ENCODE measurements around the gene SCARB1. TPM values are rescaled to one million over a fixed set of nuclear protein-coding genes. Genes with fewer than 3 reads are reported as not detected.

The SCARB1 gene
- total RNA-seq, 2 donors from 2014 or later = 33.0 to 36.2 TPM

DNA sequence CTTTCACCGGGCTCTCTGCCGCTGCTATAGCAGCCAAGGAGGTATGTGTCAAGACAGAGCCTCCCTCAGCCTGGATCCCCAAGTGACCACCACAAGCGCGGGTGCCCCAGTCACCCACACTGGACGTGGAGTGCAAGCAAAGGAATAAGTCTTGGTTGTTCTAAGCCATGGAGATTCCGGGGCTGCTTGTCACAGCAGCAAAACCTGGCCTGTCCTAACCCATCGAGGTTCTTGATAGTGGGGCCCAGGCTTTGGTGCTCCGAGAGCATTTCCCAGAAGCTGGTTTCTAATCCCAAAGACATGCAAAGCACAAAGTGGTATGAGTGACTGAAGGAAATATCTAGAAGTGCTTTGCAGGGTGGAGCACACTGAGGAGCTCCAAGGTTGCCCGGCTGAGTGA, 51.3 kb downstream of the SCARB1 start:
- Mint-ChIP-seq H3K4me3 (no peak overlapping the region), H3K4me1 (peaks cover 23% of the 10 kb centered on the region), H3K27me3 (ENCODE audit: insufficient read depth) (no peaks in the 10 kb centered on the region), H3K36me3 (ENCODE audit: low read depth) (peaks cover 47% of the 10 kb centered on the region), H3K9me3 (peaks cover 5% of the 10 kb centered on the region), H3K27ac (no peak overlapping the region)
- no peak for DNase-seq
- Histone ChIP-seq H3K4me3 (ENCODE audit: low read length) (no peak overlapping the region), H3K27me3 (ENCODE audit: control insufficient read depth, insufficient read depth, low read length, poor library complexity, severe bottlenecking) (no peaks in the 10 kb centered on the region), H3K27ac (ENCODE audit: low read depth, low read length) (no peak overlapping the region), H3K9ac (ENCODE audit: extremely low read depth, low read length, poor library complexity, severe bottlenecking) (no peak overlapping the region), H3K9me3 (ENCODE audit: control insufficient read depth, low read length) (peaks cover 10% of the 10 kb centered on the region), H3K4me1 (ENCODE audit: control insufficient read depth, insufficient read depth, low read length) (peaks cover 9% of the 10 kb centered on the region), H3K36me3 (ENCODE audit: control insufficient read depth, insufficient read depth, low read length) (peaks cover 20% of the 10 kb centered on the region)
- TF ChIP-seq, protein P1, sequence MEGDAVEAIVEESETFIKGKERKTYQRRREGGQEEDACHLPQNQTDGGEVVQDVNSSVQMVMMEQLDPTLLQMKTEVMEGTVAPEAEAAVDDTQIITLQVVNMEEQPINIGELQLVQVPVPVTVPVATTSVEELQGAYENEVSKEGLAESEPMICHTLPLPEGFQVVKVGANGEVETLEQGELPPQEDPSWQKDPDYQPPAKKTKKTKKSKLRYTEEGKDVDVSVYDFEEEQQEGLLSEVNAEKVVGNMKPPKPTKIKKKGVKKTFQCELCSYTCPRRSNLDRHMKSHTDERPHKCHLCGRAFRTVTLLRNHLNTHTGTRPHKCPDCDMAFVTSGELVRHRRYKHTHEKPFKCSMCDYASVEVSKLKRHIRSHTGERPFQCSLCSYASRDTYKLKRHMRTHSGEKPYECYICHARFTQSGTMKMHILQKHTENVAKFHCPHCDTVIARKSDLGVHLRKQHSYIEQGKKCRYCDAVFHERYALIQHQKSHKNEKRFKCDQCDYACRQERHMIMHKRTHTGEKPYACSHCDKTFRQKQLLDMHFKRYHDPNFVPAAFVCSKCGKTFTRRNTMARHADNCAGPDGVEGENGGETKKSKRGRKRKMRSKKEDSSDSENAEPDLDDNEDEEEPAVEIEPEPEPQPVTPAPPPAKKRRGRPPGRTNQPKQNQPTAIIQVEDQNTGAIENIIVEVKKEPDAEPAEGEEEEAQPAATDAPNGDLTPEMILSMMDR (conservative IDR thresholded peaks at IDR 0.05) = no peak
- WGBS, 2 experiments (ENCODE audit: insufficient coverage in 1 of 2, insufficient read length in 1 of 2) = 96 to 98% methylated on average over 8 to 9 of the region's 9 CpGs

DNA sequence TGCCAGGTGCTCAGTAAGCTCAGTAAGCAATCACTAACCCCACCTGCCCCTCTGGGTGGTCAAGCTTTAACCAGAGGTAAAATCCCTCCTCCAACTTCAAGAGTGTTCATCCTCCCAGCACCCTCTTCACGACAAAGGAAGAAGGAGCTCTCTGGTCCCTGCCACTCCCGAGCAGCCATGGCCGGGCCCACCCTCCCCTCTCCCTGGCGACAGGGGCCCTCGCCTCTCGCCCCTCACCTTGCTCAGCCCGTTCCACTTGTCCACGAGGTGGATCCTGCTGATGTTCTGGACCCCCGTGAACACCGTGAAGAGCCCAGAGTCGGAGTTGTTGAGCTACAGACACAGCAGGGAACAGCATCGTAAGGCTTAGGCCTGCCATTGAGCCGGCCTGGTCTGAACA, 52.0 kb downstream of the SCARB1 start:
- no peak overlapping the region for H3K9ac ChIP-seq (ENCODE audit: extremely low read depth, low read length, poor library complexity, severe bottlenecking)
- no peak overlapping the region for H3K4me3 Mint-ChIP-seq
- H3K27me3 Mint-ChIP-seq (ENCODE audit: insufficient read depth) = no peaks in the 10 kb centered on the region
- H3K9me3 Mint-ChIP-seq = peaks cover 5% of the 10 kb centered on the region
- peaks cover 10% of the 10 kb centered on the region for H3K9me3 ChIP-seq (ENCODE audit: control insufficient read depth, low read length)
- H3K4me3 ChIP-seq (ENCODE audit: low read length) = no peak overlapping the region
- TF ChIP-seq, protein P1 (conservative IDR thresholded peaks at IDR 0.05) = no peak
- DNase-seq = no peak
- H3K27me3 ChIP-seq (ENCODE audit: control insufficient read depth, insufficient read depth, low read length, poor library complexity, severe bottlenecking) = no peaks in the 10 kb centered on the region
- H3K27ac Mint-ChIP-seq = no peak overlapping the region
- peaks cover 48% of the 10 kb centered on the region for H3K36me3 Mint-ChIP-seq (ENCODE audit: low read depth)
- 90 to 92% methylated on average over 7 to 13 of the region's 13 CpGs for WGBS, 2 experiments (ENCODE audit: insufficient coverage in 1 of 2, insufficient read length in 1 of 2)
- H3K36me3 ChIP-seq (ENCODE audit: control insufficient read depth, insufficient read depth, low read length) = peaks cover 20% of the 10 kb centered on the region
- H3K27ac ChIP-seq (ENCODE audit: low read depth, low read length) = no peak overlapping the region
- H3K4me1 Mint-ChIP-seq = peaks cover 27% of the 10 kb centered on the region
- H3K4me1 ChIP-seq (ENCODE audit: control insufficient read depth, insufficient read depth, low read length) = peaks cover 9% of the 10 kb centered on the region

DNA sequence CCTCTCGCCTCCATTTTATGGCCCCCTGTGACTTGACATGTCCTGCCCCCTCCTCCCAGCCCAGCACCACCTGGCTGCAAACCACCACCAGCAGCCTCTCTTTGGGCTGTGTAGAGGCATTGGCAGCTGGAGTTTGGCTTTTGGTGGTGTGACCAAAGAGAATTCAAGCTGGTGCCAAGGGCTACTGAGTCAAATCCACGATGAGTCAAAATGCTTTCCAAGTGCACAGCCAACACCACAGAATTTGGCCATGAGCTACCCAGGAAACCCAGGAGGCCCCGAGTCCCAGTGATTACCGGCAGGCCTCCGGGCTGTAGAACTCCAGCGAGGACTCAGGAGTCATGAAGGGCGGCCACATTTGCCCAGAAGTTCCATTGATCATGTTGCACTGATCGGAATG, 53.8 kb downstream of the SCARB1 start:
- Mint-ChIP-seq H3K4me1 (peaks cover 13% of the 10 kb centered on the region), H3K4me3 (no peak overlapping the region), H3K27ac (no peak overlapping the region), H3K36me3 (ENCODE audit: low read depth) (peaks cover 54% of the 10 kb centered on the region), H3K9me3 (peaks cover 5% of the 10 kb centered on the region), H3K27me3 (ENCODE audit: insufficient read depth) (no peaks in the 10 kb centered on the region)
- 94 to 99% methylated on average over 7 to 8 of the region's 8 CpGs for WGBS, 2 experiments (ENCODE audit: insufficient coverage in 1 of 2, insufficient read length in 1 of 2)
- Histone ChIP-seq H3K27me3 (ENCODE audit: control insufficient read depth, insufficient read depth, low read length, poor library complexity, severe bottlenecking) (no peaks in the 10 kb centered on the region), H3K27ac (ENCODE audit: low read depth, low read length) (no peak overlapping the region), H3K36me3 (ENCODE audit: control insufficient read depth, insufficient read depth, low read length) (peaks cover 20% of the 10 kb centered on the region), H3K4me3 (ENCODE audit: low read length) (no peak overlapping the region), H3K4me1 (ENCODE audit: control insufficient read depth, insufficient read depth, low read length) (peaks cover 7% of the 10 kb centered on the region), H3K9ac (ENCODE audit: extremely low read depth, low read length, poor library complexity, severe bottlenecking) (no peak overlapping the region), H3K9me3 (ENCODE audit: control insufficient read depth, low read length) (peaks cover 10% of the 10 kb centered on the region)
- TF ChIP-seq, protein P1 (conservative IDR thresholded peaks at IDR 0.05) = no peak
- no peak for DNase-seq

Measured in endodermal cell (in vitro differentiated cells).